Spleen (tissue), 11 donors: ENCODE results near the gene IFI44. TPM values are rescaled to one million over a fixed set of nuclear protein-coding genes. Genes with fewer than 3 reads are reported as not detected.

Experiments
- DNase-seq: peaks from one replicate; pipeline ENCODE4 v3.0.0-alpha.2; 2020
- H3K27ac ChIP-seq, 8 donors: fragments of 200-600 bp; sonication (generic) in 7 of 8; 1 replicate in 4 of 8; 2 replicates in 4 of 8; pipeline versions ENCODE4 v1.5.0 to v1.8.0; 2016 to 2021; ENCODE audit warnings: inconsistent platforms in 4 of 8, mild to moderate bottlenecking in 4 of 8, moderate library complexity in 1 of 8
- H3K27me3 ChIP-seq, 7 donors: fragments of 200-600 bp; sonication (generic) in 6 of 7; replicated peaks in 1 of 7; 1 replicate in 4 of 7; 2 replicates in 3 of 7; pipeline versions ENCODE4 v1.5.0 to v1.8.0; 2016 to 2021; ENCODE audit warnings: inconsistent platforms in 3 of 7, mild to moderate bottlenecking in 1 of 7
- H3K36me3 ChIP-seq, 6 donors: fragments of 200-600 bp; sonication (generic) in 5 of 6; 1 replicate in 4 of 6; 2 replicates in 2 of 6; pipeline versions ENCODE4 v1.5.0 to v1.8.0; 2016 to 2021; ENCODE audit warnings: inconsistent platforms in 2 of 6
- H3K4me1 ChIP-seq, 6 donors: fragments of 200-600 bp; sonication (generic) in 5 of 6; 1 replicate in 3 of 6; 2 replicates in 3 of 6; pipeline versions ENCODE4 v1.5.0 to v1.8.0; 2016 to 2021; ENCODE audit warnings: inconsistent platforms in 3 of 6
- H3K4me3 ChIP-seq, 8 donors: fragments of 200-600 bp; sonication (generic) in 7 of 8; 1 replicate in 4 of 8; 2 replicates in 4 of 8; pipeline versions ENCODE4 v1.5.0 to v1.8.0; 2016 to 2021; ENCODE audit warnings: inconsistent platforms in 4 of 8, mild to moderate bottlenecking in 4 of 8, moderate library complexity in 2 of 8
- H3K9me3 ChIP-seq, 8 donors: fragments of 200-600 bp; sonication (generic) in 7 of 8; 1 replicate in 4 of 8; 2 replicates in 4 of 8; pipeline versions ENCODE4 v1.5.0 to v1.8.0; 2016 to 2021; ENCODE audit warnings: inconsistent platforms in 4 of 8
- CTCF ChIP-seq, 11 experiments: fragments of 200-600 bp in 7 of 11; fragments of 450-650 bp in 4 of 11; sonication (generic) in 4 of 11; IDR thresholded peaks in 8 of 11; conservative IDR thresholded peaks in 3 of 11; 1 replicate in 7 of 11; 2 replicates in 4 of 11; pipeline versions ENCODE4 v1.4.0 to v1.8.0; 2016 to 2021; ENCODE audit warnings: antibody characterized with exemption in 11 of 11, inconsistent platforms in 4 of 11, mild to moderate bottlenecking in 1 of 11
- POLR2A ChIP-seq, 3 donors: fragments of 450-650 bp; IDR thresholded peaks; one replicate each; pipeline ENCODE4 v1.5.1; 2017; ENCODE audit warnings: antibody characterized with exemption in 3 of 3, mild to moderate bottlenecking in 1 of 3
- POLR2AphosphoS5 ChIP-seq, 3 donors: sonication (generic); formaldehyde crosslinking; IDR thresholded peaks; one replicate each; pipeline ENCODE4 v1.5.1; 2017; ENCODE audit warnings: antibody characterized with exemption in 3 of 3
- WGBS, 5 donors: extraction: QIAGEN DNeasy Blood & Tissue Kit in 3 of 5; methylation state at CpG; one replicate each; pipeline versions ENCODE4 v1.1.5 to v1.1.7; 2013 to 2018; 5-methylcytosine and 5-hydroxymethylcytosine counted together
- intact Hi-C: fragments of 100-400 bp; cut with DNase I; formaldehyde crosslinking; loops from one replicate; pipeline ENCODE4 v1.15.0; 2023; ENCODE audit warnings: low total_unique reads
- polyA plus RNA-seq, 3 donors: library from polyadenylated mRNA; stranded (reverse); fragments of 200-250 nt; gene quantifications; one replicate each; pipeline ENCODE4 v1.2.1, GENCODE V29; 2013
- total RNA-seq, 7 donors: library from RNA; depleted of rRNA in 3 of 7; stranded (reverse); fragments of >200 nt in 3 of 7; fragmentation: NEBNext Ultra II Directional in 4 of 7; extraction: Animal tissue kit (Norgen Biotek cat#: 25700) in 4 of 7; gene quantifications; one replicate each; pipeline versions ENCODE4 v1.1.0 to v1.2.1, GENCODE V29; 2016 to 2021
- donor health status: healthy with polysubstance abuse.
- donor health status: DM: no; HTN: no; CAD: no; lungs with moderate emphysema.
- donor health status: DM: no; HTN: no; CAD: no.
- donor health status: Bipolar disorder and iron deficiency.
- donor health status: healthy.
- donor health status: DM: no; HTN: no; CAD: no.
- donor health status: DM: yes; HTN: yes; CAD: no.

Gene IFI44
- total and polyA plus RNA-seq, 10 donors = 32.3 to 107 (median 79.4) TPM

GRCh38 chr1:78699813-78700212 is 50.2 kb downstream of the IFI44 start:
- no peak for TF ChIP-seq CTCF (IDR thresholded peaks at IDR 0.05 in 8 of 11, conservative IDR thresholded peaks at IDR 0.05 in 3 of 11)
- TF ChIP-seq POLR2A (IDR thresholded peaks at IDR 0.05) = no peak
- no peak for TF ChIP-seq POLR2AphosphoS5 (IDR thresholded peaks at IDR 0.05)
- intact Hi-C loops = no loop called here
- Histone ChIP-seq H3K9me3 (peaks cover 0 to 31% (median 19%) of the 10 kb centered on the region in 8 donors), H3K36me3 (no peaks in the 10 kb centered on the region), H3K4me3 (no peak overlapping the region), H3K27me3 (peaks cover 0 to 7% (median 0%) of the 10 kb centered on the region in 7 donors), H3K4me1 (no peaks in the 10 kb centered on the region), H3K27ac (no peak overlapping the region)
- no peak for DNase-seq

- no peak for TF ChIP-seq CTCF (IDR thresholded peaks at IDR 0.05 in 8 of 11, conservative IDR thresholded peaks at IDR 0.05 in 3 of 11)
- no peak for TF ChIP-seq POLR2A (IDR thresholded peaks at IDR 0.05)
- no peak for TF ChIP-seq POLR2AphosphoS5 (IDR thresholded peaks at IDR 0.05)
- 63 to 85% (median 75%) methylated on average over 2 of the region's 2 CpGs for WGBS, 5 donors
- no peaks in the 10 kb centered on the region for H3K4me1 ChIP-seq
Observed at GRCh38 chr1:78702426-78702825, 52.8 kb downstream of the IFI44 start.

GRCh38 chr1:78703806-78704205 is 54.2 kb downstream of the IFI44 start:
- TF ChIP-seq POLR2A (IDR thresholded peaks at IDR 0.05) = no peak
- intact Hi-C loops = no loop called here
- 66 to 81% (median 72%) methylated on average over 4 of the region's 4 CpGs for WGBS, 5 donors

More at GRCh38 chr1:78702426-78702825, 52.8 kb downstream of the IFI44 start:
- no peak overlapping the region for H3K4me3 ChIP-seq
- H3K36me3 ChIP-seq = no peaks in the 10 kb centered on the region
- intact Hi-C loops = no loop called here
- H3K27me3 ChIP-seq = peaks cover 0 to 14% (median 0%) of the 10 kb centered on the region in 7 donors
- no peak for DNase-seq
- no peak overlapping the region for H3K27ac ChIP-seq
- peaks cover 0 to 31% (median 19%) of the 10 kb centered on the region in 8 donors for H3K9me3 ChIP-seq

GRCh38 chr1:78712467-78713051 is 62.9 kb downstream of the IFI44 start:
- no peaks in the 10 kb centered on the region for H3K4me1 ChIP-seq
- H3K27me3 ChIP-seq = no peaks in the 10 kb centered on the region
- 72 to 84% (median 80%) methylated on average over 3 of the region's 3 CpGs for WGBS, 5 donors
- no peaks in the 10 kb centered on the region for H3K9me3 ChIP-seq
- intact Hi-C loops = no loop called here
- H3K36me3 ChIP-seq = no peaks in the 10 kb centered on the region
- no peak overlapping the region for H3K4me3 ChIP-seq
- no peak for DNase-seq
- no peak for TF ChIP-seq POLR2A (IDR thresholded peaks at IDR 0.05)
- no peak for TF ChIP-seq CTCF (IDR thresholded peaks at IDR 0.05 in 8 of 11, conservative IDR thresholded peaks at IDR 0.05 in 3 of 11)
- no peak for TF ChIP-seq POLR2AphosphoS5 (IDR thresholded peaks at IDR 0.05)
- H3K27ac ChIP-seq = no peak overlapping the region

More at GRCh38 chr1:78703806-78704205, 54.2 kb downstream of the IFI44 start:
- Histone ChIP-seq H3K27me3 (peaks cover 0 to 14% (median 0%) of the 10 kb centered on the region in 7 donors), H3K36me3 (no peaks in the 10 kb centered on the region), H3K9me3 (peaks cover 0 to 26% (median 17%) of the 10 kb centered on the region in 8 donors), H3K27ac (no peak overlapping the region), H3K4me3 (no peak overlapping the region), H3K4me1 (no peaks in the 10 kb centered on the region)
- no peak for DNase-seq
